Stimulated activated CD8-positive, alpha-beta memory T cell treated with anti-CD3 and anti-CD28 coated beads, Interleukin-7, amount 100 ng/mL, for 24 hours (primary cell): ENCODE data around the gene CST3.
"Not testable (repeated sequence)": the region's sequence is repeated elsewhere in the genome, so short reads cannot be mapped to it uniquely, and the experiment has no call there.

Source experiments
- DNase-seq: peaks from one replicate; pipeline ENCODE4 v3.0.0-alpha.2; 2020; ENCODE audit warnings: low read depth

CST3 gene

DNA sequence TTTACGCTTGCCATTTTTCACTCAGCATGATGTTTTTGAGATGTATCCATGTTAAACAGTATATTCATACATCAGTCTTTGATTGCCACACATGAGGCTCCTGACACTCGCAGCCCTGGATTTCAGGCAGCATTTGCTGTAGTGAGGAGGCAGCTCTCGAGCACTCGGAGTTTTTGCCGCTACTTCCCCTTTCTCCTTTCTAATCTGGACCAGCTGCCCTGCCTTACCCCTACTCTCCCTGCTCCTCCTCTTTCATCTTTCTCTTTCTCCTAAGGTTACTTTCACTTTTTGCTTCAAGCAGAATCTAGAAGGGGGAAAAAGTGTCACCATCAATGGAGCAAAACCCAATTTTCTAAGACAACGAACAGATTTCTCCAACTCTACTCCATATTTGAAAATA, 5.9 kb upstream of the CST3 start:
- DNase-seq = no peak

DNA sequence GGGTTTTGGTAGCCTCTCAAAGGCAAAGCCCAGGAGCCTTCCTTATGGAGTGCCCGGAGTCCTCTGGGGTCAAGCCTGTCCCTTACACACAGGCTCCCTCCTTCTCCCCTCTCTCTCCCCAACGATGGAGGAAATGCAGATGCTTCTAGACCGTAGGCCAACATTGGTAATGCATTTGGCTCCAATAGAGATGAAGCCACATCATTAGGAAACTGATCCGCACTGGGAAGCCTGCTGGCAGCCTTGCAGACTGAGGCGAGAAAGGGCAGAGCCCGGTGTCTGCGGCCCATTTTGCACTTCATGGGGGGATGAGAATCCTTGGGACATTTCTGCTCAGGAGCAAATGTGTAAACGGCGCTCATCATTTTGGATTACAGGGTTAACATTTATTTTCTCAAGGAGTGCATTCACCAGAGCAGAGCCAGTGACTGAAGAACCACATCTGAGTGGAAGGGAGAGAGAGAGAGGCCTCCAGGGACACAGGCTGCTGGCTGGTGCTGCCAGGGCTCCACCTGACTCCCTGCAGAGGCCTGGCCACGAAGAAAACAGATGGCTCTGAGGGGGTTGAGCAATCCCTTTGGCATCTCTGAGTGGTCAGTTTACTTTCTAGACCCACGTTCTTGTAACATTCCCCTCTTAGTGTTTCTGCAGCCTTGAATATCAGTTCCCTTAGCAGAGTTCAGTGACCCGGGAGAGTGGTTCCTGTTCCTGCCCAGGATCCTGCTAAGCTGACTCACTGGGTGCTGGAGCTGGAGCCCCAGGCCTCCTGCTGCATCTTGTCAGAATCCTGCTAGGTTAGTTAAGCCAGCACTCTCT, 4.4 kb upstream of the CST3 start:
- DNase-seq = no peak

DNA sequence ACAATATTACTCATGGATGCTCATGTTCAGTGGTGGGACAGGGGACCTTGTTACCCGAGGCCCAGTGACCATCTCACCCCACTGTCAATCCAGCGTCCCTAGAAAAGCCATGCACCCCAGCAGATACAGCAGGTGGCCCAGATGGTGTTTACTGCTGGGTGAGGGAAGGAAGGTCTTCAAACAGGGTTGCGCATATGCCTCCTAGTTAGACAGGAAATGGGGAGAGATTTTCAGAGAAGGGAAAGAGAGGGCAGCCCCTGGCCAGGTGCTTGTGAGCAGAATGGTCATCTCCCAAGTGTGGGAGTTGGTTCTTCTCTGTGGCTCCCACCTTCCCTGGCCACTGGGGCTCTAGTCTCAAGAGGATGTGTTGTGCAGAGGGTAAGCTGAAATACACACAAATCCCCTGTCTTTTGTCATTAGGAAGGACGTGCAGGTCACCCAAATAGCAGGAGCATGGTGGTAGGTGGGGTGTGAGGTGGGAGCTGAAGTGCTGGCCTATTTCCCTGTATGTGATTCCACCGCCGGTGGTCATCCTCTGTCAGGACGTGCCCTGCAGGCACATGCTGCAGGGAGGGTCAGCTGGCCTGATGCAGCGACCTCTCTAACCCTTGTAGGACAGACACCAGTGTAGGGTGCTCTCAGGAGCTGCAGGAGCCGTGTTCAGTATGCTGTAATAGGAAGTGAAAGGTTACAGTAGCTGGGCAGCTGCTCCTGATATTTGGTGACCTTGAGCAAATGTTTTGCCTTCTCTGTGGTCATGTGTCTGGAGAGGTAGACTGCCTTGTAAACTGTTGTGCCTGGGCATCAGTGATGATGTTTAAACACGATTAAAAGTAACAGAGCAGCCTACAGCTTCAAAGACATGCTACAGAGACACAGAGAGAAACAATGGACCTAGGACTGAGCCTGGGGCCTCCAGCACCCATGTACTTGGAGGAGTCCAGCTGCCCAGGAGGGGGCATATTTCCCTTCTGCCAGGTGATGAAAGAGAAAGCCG, 3.2 kb upstream of the CST3 start:
- no peak for DNase-seq

DNA sequence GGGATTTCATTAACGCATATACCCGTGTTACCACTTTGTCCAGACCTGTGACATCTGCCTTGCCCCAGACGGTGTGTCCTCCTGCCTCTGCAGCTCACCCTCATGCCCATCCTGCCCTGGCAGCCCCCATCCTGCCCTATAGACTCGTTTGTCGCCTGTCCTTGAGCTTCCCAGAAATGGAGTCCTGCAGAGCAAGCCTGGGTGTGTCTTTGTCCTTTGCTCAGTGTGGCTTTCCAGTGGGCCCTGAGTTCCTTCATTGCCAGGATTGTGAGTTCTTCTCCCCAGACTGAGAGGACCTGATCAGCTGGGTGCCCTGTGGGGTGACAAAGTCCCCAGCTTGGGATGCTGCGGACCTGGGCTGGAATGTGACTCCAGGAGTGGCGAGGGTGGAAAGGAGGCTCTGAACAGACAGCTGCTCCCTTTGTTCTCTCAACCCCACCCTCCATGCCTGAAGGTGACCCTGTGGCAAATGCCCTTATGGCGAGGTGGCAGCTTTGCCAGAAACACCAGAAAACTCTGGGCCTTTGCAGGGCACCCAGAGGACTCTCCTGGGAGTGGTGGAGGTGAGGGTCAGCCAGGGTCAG, 2.4 kb upstream of the CST3 start:
- no peak for DNase-seq

DNA sequence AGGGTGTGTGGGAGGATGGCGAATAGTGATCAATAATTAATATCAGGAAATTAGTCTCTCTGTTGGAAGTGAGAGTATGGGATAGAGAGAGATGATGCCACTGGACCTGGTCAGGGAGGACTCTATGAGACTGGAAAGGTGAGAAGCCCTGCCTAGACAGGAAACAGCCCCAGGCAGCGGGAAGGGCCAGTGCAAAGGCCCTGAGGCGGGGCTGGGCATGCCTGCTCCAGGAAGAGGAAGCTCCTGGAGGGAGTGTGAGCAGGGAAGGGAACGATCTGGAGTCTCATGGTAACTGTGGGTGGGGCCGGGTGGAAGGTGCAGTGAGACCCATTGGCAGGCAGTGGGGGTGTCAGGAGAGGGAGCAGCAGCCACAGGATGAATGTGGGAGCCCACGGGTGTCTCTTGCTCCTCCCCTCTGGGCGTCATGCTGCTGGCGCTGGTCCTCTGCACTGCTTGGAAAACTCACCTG, 1.8 kb upstream of the CST3 start:
- no peak for DNase-seq

DNA sequence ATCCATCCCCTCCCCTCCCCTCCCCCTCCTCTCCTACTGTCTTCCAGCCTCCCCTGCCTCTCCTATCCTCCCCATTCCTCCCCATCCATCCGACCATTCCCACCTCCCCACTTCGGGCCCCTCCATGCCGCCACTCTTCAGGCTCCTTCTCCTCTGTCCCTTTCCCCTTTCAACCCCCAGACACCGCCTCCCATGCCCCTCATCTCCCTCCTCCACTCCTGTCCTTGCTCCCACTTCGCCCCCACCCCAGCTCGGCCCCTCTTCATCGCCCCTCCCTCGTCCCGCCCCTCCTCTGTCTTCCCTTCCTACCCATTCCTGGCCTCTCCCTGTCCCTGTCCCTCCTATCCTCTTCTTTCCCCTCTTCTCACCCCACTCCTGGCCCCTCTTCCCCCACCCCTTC, 554 bp upstream of the CST3 start:
- DNase-seq = no peak

DNA sequence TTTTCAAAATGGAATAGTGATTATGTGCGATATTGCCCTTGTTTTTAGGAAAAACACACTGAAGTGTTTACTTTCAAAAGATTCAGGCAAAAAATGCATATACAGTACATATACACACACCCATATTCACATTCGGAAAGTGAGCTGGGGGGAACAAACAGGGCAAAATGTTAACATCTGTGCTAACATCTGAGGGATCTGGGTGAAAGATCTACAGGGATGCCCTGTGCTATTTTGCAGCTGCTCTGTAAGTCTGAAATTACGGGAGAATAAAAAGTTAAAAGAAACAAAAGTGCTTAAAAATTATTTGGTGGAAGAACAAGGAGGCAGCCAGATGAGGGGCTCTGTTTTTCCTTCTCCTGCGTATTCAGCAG, 860 bp downstream of the CST3 start:
- no peak for DNase-seq

DNA sequence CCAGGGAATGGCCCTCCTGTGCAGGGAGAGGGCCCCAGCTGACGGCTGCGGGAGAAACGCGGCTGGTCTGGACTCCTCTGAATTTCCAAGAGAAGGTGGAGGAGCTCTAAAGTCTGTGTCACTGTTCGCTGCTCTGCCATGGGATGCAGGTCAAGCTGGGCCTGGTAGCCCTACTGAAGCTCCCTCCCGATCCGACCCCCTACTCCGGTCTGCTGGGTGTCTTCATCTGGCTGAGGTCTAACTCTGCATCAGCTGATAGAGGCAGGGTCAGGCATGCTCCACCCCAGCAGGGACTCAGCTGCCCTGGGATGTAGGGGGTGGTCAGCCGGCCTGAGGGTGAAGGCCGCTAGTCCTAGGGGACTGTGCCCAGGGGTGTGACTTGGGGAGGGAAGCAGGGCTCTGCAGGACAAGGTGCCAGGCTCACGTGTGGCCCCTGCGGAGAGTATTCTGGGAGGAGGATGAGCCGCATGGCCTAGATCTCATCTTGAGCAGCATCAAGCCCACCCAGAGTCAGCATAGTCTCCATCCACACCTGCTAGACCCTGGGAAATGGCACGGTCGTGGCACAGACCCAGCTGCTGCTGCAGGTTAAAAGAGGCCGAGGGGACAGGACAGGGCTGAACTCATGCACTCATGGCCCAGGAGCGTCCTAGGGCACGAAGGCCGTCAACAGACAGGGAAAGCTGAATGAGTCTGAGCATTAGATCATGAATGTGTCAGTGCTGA, 1.4 kb downstream of the CST3 start:
- no peak for DNase-seq

DNA sequence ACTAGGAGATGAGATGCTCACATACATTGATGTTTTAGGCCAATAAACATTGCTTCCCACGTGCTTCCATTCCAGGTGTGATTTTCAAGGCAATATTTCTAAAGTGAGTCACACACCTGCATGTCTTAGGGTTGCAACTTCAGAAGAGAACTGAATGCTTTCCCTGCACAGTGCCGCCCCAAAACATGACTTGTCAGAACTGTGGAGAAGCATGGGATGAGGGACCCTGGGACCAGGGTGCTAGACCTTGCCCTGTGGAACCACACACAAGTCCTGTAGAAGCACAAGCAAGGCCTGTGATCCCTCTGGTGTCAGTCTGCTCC, 2.0 kb downstream of the CST3 start:
- DNase-seq = not testable (repeated sequence)

DNA sequence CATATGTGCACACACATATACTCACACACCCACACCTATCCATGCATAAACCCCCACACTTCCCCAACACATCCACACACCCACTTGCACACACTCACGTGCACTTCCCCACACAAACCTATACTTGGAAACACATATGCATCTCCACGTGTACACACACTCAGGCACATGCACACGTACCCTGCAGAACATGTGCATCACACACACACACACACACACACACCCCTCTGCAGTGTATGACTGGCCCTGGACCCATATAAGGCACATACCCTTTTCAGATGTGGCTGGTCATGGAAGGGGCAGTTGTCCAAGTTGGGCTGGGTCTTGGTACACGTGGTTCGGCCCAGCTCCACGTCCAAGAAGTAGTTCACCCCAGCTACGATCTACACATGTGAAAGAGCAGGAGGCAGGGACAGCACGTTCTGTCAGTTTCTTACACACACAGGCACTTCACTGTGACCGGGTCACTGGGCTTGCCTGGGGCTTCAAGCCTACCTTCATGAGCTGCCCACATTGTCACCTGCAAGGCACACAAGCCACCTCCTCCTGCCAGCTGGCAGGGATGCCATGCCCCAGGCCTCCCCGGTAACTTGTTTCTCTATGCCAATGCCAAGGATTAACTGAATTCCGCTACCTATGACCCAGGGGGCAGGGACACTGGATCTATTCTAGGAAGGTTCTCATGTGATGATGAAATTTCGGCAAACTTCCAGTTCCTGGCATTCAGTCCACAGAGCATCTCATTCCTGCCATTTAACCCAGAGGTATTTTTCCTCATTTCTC, 2.6 kb downstream of the CST3 start:
- no peak for DNase-seq

DNA sequence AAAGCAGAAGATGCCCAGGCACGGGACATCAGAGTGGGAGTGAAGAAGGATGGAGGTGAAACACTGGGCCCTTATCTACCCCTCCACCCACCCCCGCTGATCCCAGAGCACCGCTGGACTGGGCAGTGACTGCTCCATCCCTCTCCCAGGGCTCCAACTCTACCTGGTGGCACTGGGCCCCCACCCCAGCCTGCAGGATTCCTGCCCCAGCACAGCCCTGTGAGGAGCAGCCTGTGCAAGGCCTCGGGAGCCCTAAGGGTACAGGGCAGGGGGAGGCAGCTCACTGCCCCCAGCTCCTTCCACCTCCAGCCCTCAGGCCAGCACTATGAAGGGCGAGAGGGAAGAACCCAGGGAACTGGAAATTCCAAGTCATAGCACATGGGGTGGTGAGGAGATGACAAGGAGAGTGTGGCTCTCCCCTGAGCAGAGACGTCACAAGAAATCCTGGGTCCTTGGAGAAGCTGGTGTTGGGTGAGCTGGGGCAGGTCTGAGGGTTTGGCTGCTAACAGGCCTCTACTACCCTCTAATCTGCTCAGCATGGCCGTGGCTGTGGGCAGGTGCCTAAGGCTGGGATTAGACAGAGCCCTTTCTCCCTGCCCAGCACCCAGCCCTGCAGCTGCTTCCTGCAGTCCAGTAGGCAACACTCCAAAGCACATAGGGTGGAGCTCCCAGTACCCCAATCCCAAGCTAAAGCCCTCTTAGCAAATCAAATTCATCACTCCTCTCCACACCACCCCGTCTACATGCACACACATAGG, 3.5 kb downstream of the CST3 start:
- no peak for DNase-seq

DNA sequence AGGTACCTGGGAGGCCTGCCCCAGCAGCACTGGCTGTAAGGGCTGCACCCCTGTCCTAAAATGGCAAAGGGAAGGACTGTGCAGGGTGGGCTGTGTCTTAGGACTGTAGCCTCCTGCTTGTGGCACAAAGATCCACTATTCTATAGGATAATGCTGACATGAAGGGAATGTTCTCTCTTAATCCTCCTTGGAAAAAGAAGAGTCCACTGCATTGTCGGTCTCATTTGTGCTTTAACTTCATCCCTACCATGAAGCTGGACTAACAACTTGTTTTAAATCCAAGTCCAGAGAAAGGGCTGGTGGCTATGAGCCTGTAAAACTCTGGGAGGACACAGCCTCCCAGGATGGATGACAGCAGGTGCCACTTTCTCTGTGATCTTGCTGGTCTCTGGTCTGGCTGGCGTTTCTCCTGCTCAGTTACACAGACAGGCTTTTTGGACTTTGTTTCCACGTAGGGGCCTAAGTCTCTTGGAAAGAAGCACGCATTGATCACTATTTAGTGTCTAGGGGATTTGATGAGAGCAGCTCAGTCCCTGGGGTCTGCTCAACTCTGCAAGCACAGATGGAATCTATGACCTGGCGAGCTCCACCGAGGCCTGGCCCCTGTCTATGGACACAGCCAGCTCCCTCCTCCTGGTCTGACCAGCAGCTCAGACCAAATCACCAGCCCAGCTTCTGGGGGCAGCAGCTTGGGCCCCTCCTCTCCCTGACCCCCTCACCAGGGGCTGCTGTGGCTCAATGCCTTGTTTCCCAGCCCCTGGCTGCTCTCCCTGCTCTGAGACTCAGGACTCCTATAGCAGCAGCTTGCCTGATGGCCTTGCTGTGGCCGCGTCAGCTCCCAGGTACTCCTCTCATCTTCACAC, 4.8 kb downstream of the CST3 start:
- no peak for DNase-seq

DNA sequence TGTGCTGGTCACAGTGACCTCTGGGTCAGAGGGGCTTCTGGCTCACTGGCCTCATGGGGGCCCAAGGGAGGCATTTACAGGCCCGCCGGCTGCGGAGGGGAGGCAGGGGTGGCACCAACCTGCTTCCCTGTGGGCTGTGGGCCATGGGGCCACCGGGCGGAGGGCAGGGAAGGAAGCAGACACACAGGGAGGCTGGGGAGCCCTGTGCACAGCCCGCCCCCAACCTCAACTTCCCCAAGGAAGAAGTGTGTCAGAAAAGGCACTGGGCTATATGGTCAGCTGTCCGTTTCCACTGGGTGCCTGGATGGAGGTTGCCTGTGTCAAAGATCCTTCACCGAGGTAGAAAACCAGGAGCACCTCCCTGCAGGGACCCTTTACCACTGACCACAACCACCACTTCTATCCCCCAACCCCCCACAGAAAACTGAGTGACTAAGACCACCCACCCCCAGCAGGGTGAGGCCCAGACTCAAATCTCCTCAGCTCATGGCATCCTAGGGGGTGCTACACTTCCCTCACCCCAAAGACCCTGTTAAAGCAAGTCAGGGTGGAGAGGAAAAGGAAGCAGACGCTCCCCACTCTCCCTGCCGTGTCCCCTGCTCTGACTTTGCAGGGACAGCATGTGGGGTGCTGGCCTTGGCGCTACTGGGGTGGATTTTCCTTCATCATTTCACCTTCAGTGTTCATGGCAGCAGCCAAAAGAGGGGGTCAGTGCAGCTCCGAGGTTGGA, 5.6 kb downstream of the CST3 start:
- DNase-seq = no peak

DNA sequence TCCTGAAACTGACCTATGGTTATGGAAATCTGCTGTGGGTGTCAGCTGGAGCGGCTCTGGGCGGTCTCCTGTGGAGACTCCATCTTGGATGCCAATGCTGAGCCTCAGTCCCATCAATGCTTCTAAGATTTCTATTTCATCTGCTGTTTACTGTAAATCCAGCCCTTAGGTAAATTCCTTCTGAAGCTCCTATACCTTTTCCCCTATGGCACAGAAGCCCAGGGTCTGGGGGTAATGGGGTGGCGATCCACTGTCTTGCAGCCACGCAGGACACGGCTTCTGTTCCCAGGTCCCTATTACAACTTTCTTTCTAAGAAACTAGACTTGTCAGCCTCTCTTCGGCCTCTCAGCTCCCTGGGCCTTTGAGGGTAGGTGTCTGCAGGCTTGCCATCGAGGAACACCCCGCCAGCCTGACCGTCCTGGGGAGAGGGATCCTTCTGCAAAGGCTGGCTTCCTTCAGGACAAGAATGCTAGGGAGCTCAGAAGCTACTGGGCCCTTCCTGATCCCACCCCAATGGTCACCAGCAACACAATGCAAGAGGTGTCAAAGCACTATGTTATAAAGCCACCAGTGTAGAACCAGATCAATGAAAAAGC, 6.4 kb downstream of the CST3 start:
- no peak for DNase-seq

DNA sequence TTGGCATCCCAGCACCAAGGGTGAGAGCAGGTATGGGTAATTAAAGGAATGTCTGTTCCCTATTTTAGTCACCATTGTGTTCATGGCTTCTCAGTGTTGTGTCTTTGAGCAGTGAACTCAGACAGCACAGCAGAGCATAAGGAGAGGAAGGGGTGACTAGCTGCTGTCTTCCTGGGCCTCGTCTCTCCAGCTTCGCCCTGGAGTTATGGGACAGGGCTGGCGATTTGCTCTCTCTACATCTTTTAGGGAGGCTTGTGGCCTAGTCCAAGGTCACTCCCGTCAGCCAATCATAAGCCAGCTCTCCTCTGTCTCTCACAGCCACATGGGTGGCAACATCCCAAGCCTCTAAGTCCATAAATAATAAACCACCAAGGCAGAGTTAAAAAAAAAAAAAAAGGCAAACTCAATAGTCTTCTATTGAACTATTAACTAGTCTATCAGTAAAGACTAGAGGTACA, 7.3 kb downstream of the CST3 start:
- DNase-seq = no peak

DNA sequence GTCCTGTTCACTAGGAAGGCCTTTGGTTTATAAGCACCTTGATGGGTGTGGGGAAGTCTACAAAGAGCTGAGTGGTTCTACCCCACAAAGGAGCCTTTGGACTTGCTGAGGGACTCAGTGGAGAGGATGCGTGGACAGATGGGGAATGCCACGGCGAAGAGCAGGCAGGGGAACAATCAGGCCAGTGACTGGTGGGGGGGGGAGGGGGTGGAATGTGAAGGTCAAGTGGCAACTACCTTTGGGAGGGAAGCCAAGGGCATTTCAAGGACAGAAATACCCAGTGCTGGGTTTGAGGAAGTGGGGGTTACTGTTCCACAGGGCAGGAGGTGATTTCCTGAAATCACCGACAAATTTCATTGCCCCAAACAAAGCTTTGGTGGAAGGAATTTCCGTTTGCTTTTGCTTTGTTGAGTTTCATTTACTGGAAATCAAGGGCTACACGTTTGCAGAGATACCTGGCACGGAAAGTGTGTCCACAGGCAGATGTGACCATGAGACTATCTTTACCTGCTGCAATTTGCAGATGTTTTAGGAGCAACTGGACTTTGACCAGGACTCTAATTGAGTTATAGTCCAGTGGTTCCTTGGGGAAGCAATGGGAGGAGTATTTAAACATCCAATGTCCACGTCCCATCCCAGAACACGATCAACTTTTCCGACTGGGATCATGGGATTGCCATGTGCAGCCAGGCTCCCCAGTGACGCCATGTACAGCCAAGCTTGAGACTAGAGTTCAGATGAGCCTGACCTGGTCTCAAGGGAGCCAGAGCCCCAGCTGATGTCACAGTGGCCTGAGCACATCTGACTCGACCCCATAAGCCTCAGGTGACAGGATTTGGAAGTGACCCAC, 8.0 kb downstream of the CST3 start:
- no peak for DNase-seq

DNA sequence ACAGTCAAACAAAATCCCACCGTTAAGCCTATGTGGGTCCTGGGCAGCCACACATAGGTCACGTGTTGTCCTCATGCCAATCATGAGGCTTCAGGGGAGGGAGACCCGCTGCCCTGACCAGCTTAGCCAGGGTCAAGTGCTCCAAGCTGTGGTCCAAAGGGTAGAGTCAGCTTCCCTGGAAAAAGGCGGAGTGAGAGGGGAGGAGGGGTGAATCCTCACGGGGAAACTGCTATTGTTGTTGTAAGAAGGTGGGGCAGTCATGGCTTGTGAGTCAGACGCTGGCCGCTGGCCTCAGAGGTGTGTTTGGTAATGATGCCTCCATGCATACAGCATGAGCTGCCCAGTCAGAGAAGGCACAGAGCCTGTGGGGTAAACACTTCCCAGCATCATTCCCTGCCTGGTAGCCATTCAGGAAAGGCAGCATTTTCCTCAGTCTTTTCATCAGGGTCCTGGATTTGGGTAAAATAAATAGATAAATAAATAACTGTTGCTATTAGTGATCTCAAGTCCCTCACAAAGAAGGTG, 8.7 kb downstream of the CST3 start:
- DNase-seq = no peak
